ENCODE results near the gene KIF3B.

DNA sequence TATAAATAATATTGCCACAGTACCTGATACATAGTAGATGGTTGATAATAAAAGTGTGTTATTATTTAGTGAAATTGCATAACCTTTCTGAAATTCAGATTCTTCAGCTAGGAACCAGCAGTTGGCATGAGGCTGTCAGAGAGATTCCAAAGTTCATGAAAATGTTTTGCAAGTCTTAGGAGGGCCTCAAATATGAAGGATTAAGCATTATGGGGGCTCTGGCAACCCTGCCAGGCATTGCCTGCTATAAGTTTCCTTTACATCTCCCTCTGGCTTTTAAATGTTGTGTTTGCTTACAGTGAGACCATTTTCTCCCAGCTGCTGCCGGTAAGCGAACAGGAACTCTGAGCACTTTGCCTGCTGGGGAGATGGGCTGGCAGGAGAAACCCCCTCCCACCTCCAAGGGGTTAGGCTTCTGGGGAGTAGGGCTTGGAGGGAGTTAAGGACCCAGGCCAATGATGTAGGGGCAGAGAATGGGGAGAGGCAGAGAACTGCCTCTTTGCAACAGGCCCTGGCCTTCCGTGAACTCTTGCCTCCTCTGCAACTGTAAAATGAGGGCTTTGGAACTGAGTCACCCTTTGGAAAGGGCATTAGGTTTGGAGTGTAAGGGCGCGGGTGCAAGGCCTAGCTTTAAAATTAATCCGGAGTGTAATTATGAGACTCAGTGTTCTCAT, 33.2 kb upstream of the KIF3B start:
- TF ChIP-seq, protein P1, sequence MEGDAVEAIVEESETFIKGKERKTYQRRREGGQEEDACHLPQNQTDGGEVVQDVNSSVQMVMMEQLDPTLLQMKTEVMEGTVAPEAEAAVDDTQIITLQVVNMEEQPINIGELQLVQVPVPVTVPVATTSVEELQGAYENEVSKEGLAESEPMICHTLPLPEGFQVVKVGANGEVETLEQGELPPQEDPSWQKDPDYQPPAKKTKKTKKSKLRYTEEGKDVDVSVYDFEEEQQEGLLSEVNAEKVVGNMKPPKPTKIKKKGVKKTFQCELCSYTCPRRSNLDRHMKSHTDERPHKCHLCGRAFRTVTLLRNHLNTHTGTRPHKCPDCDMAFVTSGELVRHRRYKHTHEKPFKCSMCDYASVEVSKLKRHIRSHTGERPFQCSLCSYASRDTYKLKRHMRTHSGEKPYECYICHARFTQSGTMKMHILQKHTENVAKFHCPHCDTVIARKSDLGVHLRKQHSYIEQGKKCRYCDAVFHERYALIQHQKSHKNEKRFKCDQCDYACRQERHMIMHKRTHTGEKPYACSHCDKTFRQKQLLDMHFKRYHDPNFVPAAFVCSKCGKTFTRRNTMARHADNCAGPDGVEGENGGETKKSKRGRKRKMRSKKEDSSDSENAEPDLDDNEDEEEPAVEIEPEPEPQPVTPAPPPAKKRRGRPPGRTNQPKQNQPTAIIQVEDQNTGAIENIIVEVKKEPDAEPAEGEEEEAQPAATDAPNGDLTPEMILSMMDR (IDR thresholded peaks at IDR 0.05 in 2 of 3, conservative IDR thresholded peaks at IDR 0.05 in 1 of 3; ENCODE audit: borderline replicate concordance in 1 of 3, insufficient read depth in 1 of 3, low read depth in 2 of 3, low read length in 2 of 3) = no peak
- TF ChIP-seq POLR2AphosphoS5 (IDR thresholded peaks at IDR 0.05; ENCODE audit: low read depth, low read length) = no peak
- TF ChIP-seq SP1 (IDR thresholded peaks at IDR 0.05; ENCODE audit: low read depth) = no peak
- TF ChIP-seq POLR2A (IDR thresholded peaks at IDR 0.05; ENCODE audit: borderline replicate concordance, extremely low read depth, insufficient read depth, insufficient read length) = no peak
- TF ChIP-seq ZNF274 (IDR thresholded peaks at IDR 0.05; ENCODE audit: low read depth, low read length) = no peak
- TF ChIP-seq RAD21 (IDR thresholded peaks at IDR 0.05; ENCODE audit: low read depth) = no peak
- TF ChIP-seq EZH2 (IDR thresholded peaks at IDR 0.05) = no peak
- no peak for TF ChIP-seq ZFX (IDR thresholded peaks at IDR 0.05)
- no peak for TF ChIP-seq EGR1 (IDR thresholded peaks at IDR 0.05; ENCODE audit: low read depth)
- TF ChIP-seq YY1 (IDR thresholded peaks at IDR 0.05; ENCODE audit: extremely low read depth, insufficient replicate concordance, low read depth, low read length) = no peak
- no peak for TF ChIP-seq EZH2phosphoT487 (IDR thresholded peaks at IDR 0.05; ENCODE audit: borderline replicate concordance)
- TF ChIP-seq, protein P2, sequence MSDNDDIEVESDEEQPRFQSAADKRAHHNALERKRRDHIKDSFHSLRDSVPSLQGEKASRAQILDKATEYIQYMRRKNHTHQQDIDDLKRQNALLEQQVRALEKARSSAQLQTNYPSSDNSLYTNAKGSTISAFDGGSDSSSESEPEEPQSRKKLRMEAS (IDR thresholded peaks at IDR 0.05) = no peak
- no peak for TF ChIP-seq CEBPB (IDR thresholded peaks at IDR 0.05; ENCODE audit: low read depth)
- TF ChIP-seq, protein P3, sequence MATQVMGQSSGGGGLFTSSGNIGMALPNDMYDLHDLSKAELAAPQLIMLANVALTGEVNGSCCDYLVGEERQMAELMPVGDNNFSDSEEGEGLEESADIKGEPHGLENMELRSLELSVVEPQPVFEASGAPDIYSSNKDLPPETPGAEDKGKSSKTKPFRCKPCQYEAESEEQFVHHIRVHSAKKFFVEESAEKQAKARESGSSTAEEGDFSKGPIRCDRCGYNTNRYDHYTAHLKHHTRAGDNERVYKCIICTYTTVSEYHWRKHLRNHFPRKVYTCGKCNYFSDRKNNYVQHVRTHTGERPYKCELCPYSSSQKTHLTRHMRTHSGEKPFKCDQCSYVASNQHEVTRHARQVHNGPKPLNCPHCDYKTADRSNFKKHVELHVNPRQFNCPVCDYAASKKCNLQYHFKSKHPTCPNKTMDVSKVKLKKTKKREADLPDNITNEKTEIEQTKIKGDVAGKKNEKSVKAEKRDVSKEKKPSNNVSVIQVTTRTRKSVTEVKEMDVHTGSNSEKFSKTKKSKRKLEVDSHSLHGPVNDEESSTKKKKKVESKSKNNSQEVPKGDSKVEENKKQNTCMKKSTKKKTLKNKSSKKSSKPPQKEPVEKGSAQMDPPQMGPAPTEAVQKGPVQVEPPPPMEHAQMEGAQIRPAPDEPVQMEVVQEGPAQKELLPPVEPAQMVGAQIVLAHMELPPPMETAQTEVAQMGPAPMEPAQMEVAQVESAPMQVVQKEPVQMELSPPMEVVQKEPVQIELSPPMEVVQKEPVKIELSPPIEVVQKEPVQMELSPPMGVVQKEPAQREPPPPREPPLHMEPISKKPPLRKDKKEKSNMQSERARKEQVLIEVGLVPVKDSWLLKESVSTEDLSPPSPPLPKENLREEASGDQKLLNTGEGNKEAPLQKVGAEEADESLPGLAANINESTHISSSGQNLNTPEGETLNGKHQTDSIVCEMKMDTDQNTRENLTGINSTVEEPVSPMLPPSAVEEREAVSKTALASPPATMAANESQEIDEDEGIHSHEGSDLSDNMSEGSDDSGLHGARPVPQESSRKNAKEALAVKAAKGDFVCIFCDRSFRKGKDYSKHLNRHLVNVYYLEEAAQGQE (IDR thresholded peaks at IDR 0.05; ENCODE audit: low read depth) = no peak

All from HCT116 (cell line).